GM23338 (cell line): ENCODE measurements around the gene TRPM3. TPM values are rescaled to one million over a fixed set of nuclear protein-coding genes. Genes with fewer than 3 reads are reported as not detected.

Experiments
- ATAC-seq: fragments of 200-7000 bp; cut with Tn5 transposase; 3 replicates; pipeline ENCODE4 v1.9.1; 2020
- DNase-seq: peaks from one replicate; pipeline ENCODE4 v3.0.0-alpha.2; 2015; ENCODE audit warnings: low spot score
- H2AFZ ChIP-seq: fragments of 200-600 bp; sonication (generic); 2 replicates; pipeline ENCODE4 v1.8.0; 2016; ENCODE audit warnings: antibody characterized with exemption, mild to moderate bottlenecking, moderate library complexity
- H3F3A ChIP-seq: fragments of 200-600 bp; sonication (generic); replicated peaks from 2 replicates; pipeline ENCODE4 v1.8.0; 2017; ENCODE audit warnings: antibody characterized with exemption, mixed run types, low read depth
- H3K27ac ChIP-seq: fragments of 200-600 bp; sonication (generic); 2 replicates; pipeline ENCODE4 v1.6.1; 2016; ENCODE audit warnings: low read depth
- H3K27me3 ChIP-seq: fragments of 200-600 bp; sonication (generic); 2 replicates; pipeline ENCODE4 v1.8.0; 2016; ENCODE audit warnings: mild to moderate bottlenecking, mixed run types, moderate library complexity; ENCODE audit not compliant: insufficient read depth
- H3K36me3 ChIP-seq: fragments of 200-600 bp; sonication (generic); 2 replicates; pipeline ENCODE4 v1.8.0; 2016; ENCODE audit warnings: mild to moderate bottlenecking; ENCODE audit not compliant: insufficient read depth
- H3K4me1 ChIP-seq: fragments of 200-600 bp; sonication (generic); 2 replicates; pipeline ENCODE4 v1.8.0; 2016; ENCODE audit warnings: mild to moderate bottlenecking, moderate library complexity; ENCODE audit not compliant: insufficient read depth
- H3K4me2 ChIP-seq: fragments of 200-600 bp; sonication (generic); 2 replicates; pipeline ENCODE4 v1.7.1; 2017; ENCODE audit warnings: mixed run types
- H3K4me3 ChIP-seq: fragments of 200-600 bp; sonication (generic); 2 replicates; pipeline ENCODE4 v1.6.1; 2016; ENCODE audit warnings: mixed run types
- H3K79me2 ChIP-seq: fragments of 200-600 bp; sonication (generic); replicated peaks from 2 replicates; pipeline ENCODE4 v1.8.0; 2017; ENCODE audit warnings: mild to moderate bottlenecking; ENCODE audit not compliant: insufficient read depth
- H3K9me2 ChIP-seq: fragments of 200-600 bp; sonication (generic); 2 replicates; pipeline ENCODE4 v1.8.0; 2017; ENCODE audit not compliant: insufficient read depth
- H4K20me1 ChIP-seq: fragments of 200-600 bp; sonication (generic); replicated peaks from 2 replicates; pipeline ENCODE4 v1.8.0; 2017; ENCODE audit warnings: mild to moderate bottlenecking; ENCODE audit not compliant: insufficient read depth
- H3K27ac Mint-ChIP-seq: 2 replicates; pipeline ENCODE4 v1.8.0; 2020; ENCODE audit warnings: inconsistent platforms, mild to moderate bottlenecking, moderate library complexity, mixed read lengths
- H3K27me3 Mint-ChIP-seq: 3 replicates; pipeline ENCODE4 v1.8.0; 2022; ENCODE audit warnings: low read depth, mild to moderate bottlenecking, moderate library complexity, mixed read lengths, inconsistent platforms; ENCODE audit not compliant: insufficient read depth, poor library complexity
- H3K36me3 Mint-ChIP-seq: 3 replicates; pipeline ENCODE4 v1.8.0; 2021; ENCODE audit warnings: low read depth, mild to moderate bottlenecking, inconsistent platforms, moderate library complexity, mixed read lengths
- H3K4me1 Mint-ChIP-seq: 3 replicates; pipeline ENCODE4 v1.8.0; 2020; ENCODE audit warnings: mild to moderate bottlenecking, inconsistent platforms, mixed read lengths
- H3K4me3 Mint-ChIP-seq: 3 replicates; pipeline ENCODE4 v1.8.0; 2021; ENCODE audit warnings: moderate library complexity, mild to moderate bottlenecking, inconsistent platforms, mixed read lengths
- H3K9me3 Mint-ChIP-seq: 3 replicates; pipeline ENCODE4 v1.8.0; 2020; ENCODE audit warnings: moderate library complexity, mild to moderate bottlenecking, inconsistent platforms, mixed read lengths
- CREB1 ChIP-seq: fragments of 250-450 bp; sonication (Bioruptor Pico); IDR thresholded peaks from 2 replicates; pipeline ENCODE4 v1.5.0; 2020; ENCODE audit warnings: low read depth, mild to moderate bottlenecking, moderate library complexity
- CTCF ChIP-seq, 2 experiments: fragments of 200-600 bp in 1 of 2; sonication (generic) in 1 of 2; conservative IDR thresholded peaks; 2 replicates each; pipeline versions ENCODE4 v1.5.1 to v1.6.1; 2016 to 2017; ENCODE audit warnings: antibody characterized with exemption in 2 of 2, low read depth in 2 of 2, mild to moderate bottlenecking in 2 of 2, moderate library complexity in 1 of 2
- ETS1 ChIP-seq: IDR thresholded peaks from 2 replicates; pipeline ENCODE4 v1.6.1; 2016; ENCODE audit warnings: antibody characterized with exemption
- EZH2 ChIP-seq: fragments of 200-600 bp; sonication (generic); IDR thresholded peaks from one replicate; pipeline ENCODE4 v1.8.0; 2017; ENCODE audit warnings: antibody characterized with exemption, mild to moderate bottlenecking, low read depth; ENCODE audit not compliant: unreplicated experiment
- EZH2phosphoT487 ChIP-seq: fragments of 200-600 bp; sonication (generic); IDR thresholded peaks from one replicate; pipeline ENCODE4 v1.8.1; 2018; ENCODE audit warnings: antibody characterized with exemption; ENCODE audit not compliant: unreplicated experiment
- JUNB ChIP-seq: IDR thresholded peaks from one replicate; pipeline ENCODE4 v1.6.1; 2016; ENCODE audit warnings: antibody characterized with exemption; ENCODE audit not compliant: unreplicated experiment
- NANOG ChIP-seq: IDR thresholded peaks from 2 replicates; pipeline ENCODE4 v1.6.1; 2016; ENCODE audit warnings: antibody characterized with exemption, borderline replicate concordance
- POLR2AphosphoS5 ChIP-seq: IDR thresholded peaks from 2 replicates; pipeline ENCODE4 v1.6.1; 2016; ENCODE audit warnings: antibody characterized with exemption, low read depth
- REST ChIP-seq: IDR thresholded peaks from one replicate; pipeline ENCODE4 v1.6.1; 2018; ENCODE audit warnings: antibody characterized with exemption; ENCODE audit not compliant: unreplicated experiment
- STAT1 ChIP-seq: IDR thresholded peaks from one replicate; pipeline ENCODE4 v1.6.1; 2016; ENCODE audit warnings: antibody characterized with exemption; ENCODE audit not compliant: unreplicated experiment
- ZNF114 ChIP-seq: fragments of 250-450 bp; sonication (Bioruptor Pico); IDR thresholded peaks from 2 replicates; pipeline ENCODE4 v1.5.0; 2020; ENCODE audit warnings: mild to moderate bottlenecking, moderate library complexity
- ZNF331 ChIP-seq: fragments of 250-450 bp; sonication (Bioruptor Pico); IDR thresholded peaks from 2 replicates; pipeline ENCODE4 v1.5.0; 2020; ENCODE audit warnings: low read depth, mild to moderate bottlenecking, moderate library complexity
- ZNF462 ChIP-seq: fragments of 250-450 bp; sonication (Bioruptor Pico); IDR thresholded peaks from 2 replicates; pipeline ENCODE4 v1.5.0; 2020; ENCODE audit warnings: mild to moderate bottlenecking, moderate library complexity
- polyA plus RNA-seq: library from polyadenylated mRNA; unstranded; fragments of >200 nt; fragmentation: Nextera tagmentation; extraction: Ambion mirVana; gene quantifications from 2 replicates; pipeline ENCODE4 v1.2.1, GENCODE V29; 2016
- total RNA-seq: library from RNA; depleted of rRNA; stranded (reverse); fragments of >200 nt; shearing (Covaris generic); gene quantifications from 2 replicates; pipeline ENCODE4 v1.2.3, GENCODE V29; 2014

TRPM3 gene
- total and polyA plus RNA-seq, 2 experiments from 2014 or later, result 2.8 to 8.2 TPM

- Mint-ChIP-seq H3K36me3 (peaks cover 10% of the 10 kb centered on the region; the same call in 2 of the 3 replicates), H3K4me1 (peaks cover 4% of the 10 kb centered on the region; the same call in 2 of the 3 replicates), H3K9me3 (peaks cover 2% of the 10 kb centered on the region; the same call in 1 of the 3 replicates), H3K27ac (no peak overlapping the region), H3K27me3 (peaks cover 2% of the 10 kb centered on the region), H3K4me3 (no peak overlapping the region)
- H4K20me1 ChIP-seq, result no peaks in the 10 kb centered on the region
- ATAC-seq (no peak), DNase-seq (no peak)
- H3K36me3 ChIP-seq, result no peaks in the 10 kb centered on the region
- H3K79me2 ChIP-seq, result no peaks in the 10 kb centered on the region
- 0 out of 2 replicates have a peak, but pooled peaks cover 6% of the 10 kb centered on the region for H3K4me1 ChIP-seq
- H3F3A ChIP-seq, result no peaks in the 10 kb centered on the region
- 0 out of 2 replicates have a peak, but pooled peaks cover 11% of the 10 kb centered on the region for H3K9me2 ChIP-seq
- no peak overlapping the region for H3K27ac ChIP-seq
- H2AFZ ChIP-seq, result no peak overlapping the region
- H3K4me2 ChIP-seq, result no peak overlapping the region
- H3K4me3 ChIP-seq, result no peak overlapping the region
- TF ChIP-seq EZH2phosphoT487 (no peak), STAT1 (no peak), ZNF114 (no peak), ZNF331 (CRISPR knock-in tag) (no peak), JUNB (no peak), ZNF462 (CRISPR knock-in tag) (no peak), CREB1 (CRISPR knock-in tag) (no peak), REST (no peak), CTCF (conservative IDR thresholded peaks at IDR 0.05; ENCODE audit: low read depth in 2 of 2) (no peak), EZH2 (no peak), NANOG (no peak), POLR2AphosphoS5 (no peak), ETS1 (no peak)
- no peaks in the 10 kb centered on the region for H3K27me3 ChIP-seq
These were observed 505.8 kb downstream of the TRPM3 start for GRCh38 chr9:70615464-70616138.
